Endothelial cell of umbilical vein (primary cell): ENCODE data around the gene LAMTOR2. TPM values are rescaled to one million over a fixed set of nuclear protein-coding genes. Genes with fewer than 3 reads are reported as not detected.

Experiments used
- BruUV-seq: library from RNA; stranded (reverse); fragments of 400-500 nt; replicated peaks from 2 replicates; lab custom pipeline; 2021; lab: Mats Ljungman, UMichigan
- CTCF ChIA-PET: fragments of 300-600, 350-600 bp; sonication (Branson Sonifier 250); formaldehyde crosslinking; loops from one replicate; lab custom pipeline; 2021; ENCODE audit warnings: antibody characterized with exemption, inconsistent platforms; lab: Charles Lee
- POLR2A ChIA-PET: fragments of 300-600, 350-600 bp; sonication (Branson Sonifier 250); formaldehyde crosslinking; loops from one replicate; lab custom pipeline; 2021; ENCODE audit warnings: antibody characterized with exemption, inconsistent platforms; lab: Charles Lee
- DNase-seq: peaks from one replicate; pipeline ENCODE4 v3.0.0-alpha.2; 2011; ENCODE audit warnings: low read depth, low spot score
- FAIRE-seq: peaks from 2 replicates; lab custom pipeline; 2011; peaks lifted over from hg19 to GRCh38; lab: Jason Lieb, UNC
- H2AFZ ChIP-seq: 2 replicates; pipeline ENCODE4 v1.6.0; 2012; ENCODE audit warnings: low read depth, low read length, control low read depth, inconsistent platforms
- H3K27ac ChIP-seq: 2 replicates; pipeline ENCODE4 v1.5.1; 2011; ENCODE audit warnings: low read depth, mild to moderate bottlenecking, control low read depth, low read length, moderate library complexity; ENCODE audit not compliant: insufficient read depth
- H3K27me3 ChIP-seq, 2 experiments: 2 replicates each; pipeline versions ENCODE4 v1.6.0 to v1.6.1; 2011; ENCODE audit warnings: low read length in 2 of 2, mixed read lengths in 1 of 2; ENCODE audit not compliant: control insufficient read depth in 2 of 2, insufficient read depth in 2 of 2
- H3K36me3 ChIP-seq, 2 experiments: 2 replicates in 1 of 2; 3 replicates in 1 of 2; pipeline ENCODE4 v1.5.1; 2011; ENCODE audit warnings: low read length in 2 of 2, mild to moderate bottlenecking in 1 of 2, moderate library complexity in 1 of 2; ENCODE audit not compliant: control insufficient read depth in 2 of 2, insufficient read depth in 2 of 2; ENCODE audit errors: extremely low read depth in 1 of 2
- H3K4me1 ChIP-seq: 3 replicates; pipeline ENCODE4 v1.5.1; 2011; ENCODE audit warnings: mild to moderate bottlenecking, low read length; ENCODE audit not compliant: control insufficient read depth, insufficient read depth; ENCODE audit errors: extremely low read depth
- H3K4me2 ChIP-seq: 2 replicates; pipeline ENCODE4 v1.6.1; 2011; ENCODE audit warnings: low read length, control low read depth, mixed read lengths; ENCODE audit not compliant: insufficient read depth
- H3K4me3 ChIP-seq, 3 experiments: fragments of 200-600 bp in 1 of 3; sonication (generic), shearing (Covaris generic) in 1 of 3; replicated peaks in 1 of 3; 2 replicates each; pipeline ENCODE4 v1.5.1; 2011 to 2016; ENCODE audit warnings: control low read depth in 3 of 3, low read length in 3 of 3, mild to moderate bottlenecking in 2 of 3, inconsistent platforms in 1 of 3, low read depth in 1 of 3, moderate library complexity in 1 of 3; ENCODE audit not compliant: insufficient read depth in 1 of 3
- H3K79me2 ChIP-seq: 2 replicates; pipeline ENCODE4 v1.6.0; 2012; ENCODE audit warnings: low read length, inconsistent platforms; ENCODE audit not compliant: control insufficient read depth, insufficient read depth
- H3K9ac ChIP-seq: replicated peaks from 2 replicates; pipeline ENCODE3; 2011; ENCODE audit warnings: low read length, control low read depth; ENCODE audit not compliant: insufficient read depth; ENCODE audit errors: extremely low read depth
- H3K9me1 ChIP-seq: replicated peaks from 3 replicates; pipeline ENCODE4 v1.6.0; 2011; ENCODE audit warnings: mild to moderate bottlenecking, low read length; ENCODE audit not compliant: control insufficient read depth, insufficient read depth; ENCODE audit errors: extremely low read depth
- H3K9me3 ChIP-seq: replicated peaks from 2 replicates; pipeline ENCODE4 v1.5.1; 2012; ENCODE audit warnings: low read length, inconsistent platforms; ENCODE audit not compliant: control insufficient read depth, insufficient read depth
- H4K20me1 ChIP-seq: replicated peaks from 2 replicates; pipeline ENCODE3; 2011; ENCODE audit warnings: mild to moderate bottlenecking, low read length; ENCODE audit not compliant: control insufficient read depth, insufficient read depth; ENCODE audit errors: extremely low read depth
- CTCF ChIP-seq, 2 donors: IDR thresholded peaks; 1 replicate in 1 of 2; 2 replicates in 1 of 2; pipeline ENCODE4 v1.5.1; 2011; ENCODE audit warnings: low read length in 2 of 2, mild to moderate bottlenecking in 2 of 2, moderate library complexity in 2 of 2, control low read depth in 1 of 2, inconsistent platforms in 1 of 2, low read depth in 1 of 2; ENCODE audit not compliant: insufficient read depth in 1 of 2; ENCODE audit errors: extremely low read depth in 1 of 2
- EZH2 ChIP-seq: IDR thresholded peaks from 2 replicates; pipeline ENCODE4 v1.6.1; 2012; ENCODE audit warnings: borderline replicate concordance, low read depth, mild to moderate bottlenecking, moderate library complexity, low read length, inconsistent platforms; ENCODE audit not compliant: severe bottlenecking
- FOS ChIP-seq: IDR thresholded peaks from 2 replicates; pipeline ENCODE4 v1.6.1; 2011; ENCODE audit warnings: mild to moderate bottlenecking, low read length, moderate library complexity, borderline replicate concordance; ENCODE audit not compliant: insufficient read depth
- GATA2 ChIP-seq: IDR thresholded peaks from 2 replicates; pipeline ENCODE4 v1.7.0; 2011; ENCODE audit warnings: low read depth, mild to moderate bottlenecking, moderate library complexity, mixed read lengths, low read length; ENCODE audit not compliant: insufficient read length, insufficient read depth
- JUN ChIP-seq: IDR thresholded peaks from 2 replicates; pipeline ENCODE4 v1.6.1; 2011; ENCODE audit warnings: borderline replicate concordance, low read depth; ENCODE audit not compliant: insufficient read length, insufficient read depth
- MAX ChIP-seq: IDR thresholded peaks from 2 replicates; pipeline ENCODE4 v1.6.1; 2011; ENCODE audit not compliant: insufficient read depth, insufficient read length
- MYC ChIP-seq: IDR thresholded peaks from one replicate; pipeline ENCODE4 v1.6.1; 2011; ENCODE audit warnings: mild to moderate bottlenecking, low read depth, low read length
- POLR2A ChIP-seq: IDR thresholded peaks from 2 replicates; pipeline ENCODE4 v1.6.1; 2012; ENCODE audit warnings: low read depth, mild to moderate bottlenecking, control low read depth, low read length
- POLR2AphosphoS5 ChIP-seq: IDR thresholded peaks from 2 replicates; pipeline ENCODE4 v1.6.1; 2012; ENCODE audit warnings: low read depth, mild to moderate bottlenecking, control low read depth, low read length, moderate library complexity; ENCODE audit not compliant: insufficient read depth
- dilution Hi-C: fragments of 300-500 bp; cut with MboI; formaldehyde crosslinking; loops from one replicate; pipeline ENCODE4 v1.15.0; 2019; ENCODE audit warnings: low sequenced_read_pairs; ENCODE audit not compliant: extremely low pct_ligation_motif_present
- intact Hi-C: fragments of 100-400 bp; cut with micrococcal nuclease; formaldehyde crosslinking; loops from one replicate; pipeline ENCODE4 v1.10.0; 2022
- polyA plus RNA-seq, 4 experiments: library from polyadenylated mRNA; depleted of rRNA in 3 of 4; stranded (reverse) in 3 of 4; unstranded in 1 of 4; fragments of >200 nt; gene quantifications; 2 replicates each; pipeline versions ENCODE4 v1.2.1 to v1.2.3, GENCODE V29; 2011 to 2012; ENCODE audit warnings: missing spikeins in 1 of 4
- total RNA-seq: library from RNA; stranded (reverse); gene quantifications from 2 replicates; pipeline ENCODE4 v1.2.3, GENCODE V29; 2021

LAMTOR2 gene
- total and polyA plus RNA-seq, 2 donors (not counting 3 experiments of a cell fraction or from before 2014, with no cell fraction given) = 77.7 to 136 TPM

GRCh38 chr1:156026588-156026987 lies 28.0 kb upstream of the LAMTOR2 start:
- dilution Hi-C loops = no loop called here
- Histone ChIP-seq H3K9me3 (no peaks in the 10 kb centered on the region), H3K9ac (no peak overlapping the region), H3K27ac (no peak overlapping the region), H3K79me2 (no peaks in the 10 kb centered on the region), H3K4me2 (no peak overlapping the region), H4K20me1 (no peaks in the 10 kb centered on the region), H3K4me3 (no peak overlapping the region), H2AFZ (no peak overlapping the region), H3K9me1 (no peaks in the 10 kb centered on the region), H3K4me1 (no peaks in the 10 kb centered on the region), H3K36me3 (no peaks in the 10 kb centered on the region), H3K27me3 (no peaks in the 10 kb centered on the region)
- intact Hi-C loops = loop anchor here (1.0 kb wide), 2 partner anchors 28 to 40 kb away; partner anchors contain the start of gene LAMTOR2
- no peak for FAIRE-seq
- ChIA-PET CTCF (interaction anchor here (1.0 to 2.6 kb wide), 13 partner anchors 11 to 359 kb away, joined by 3 to 92 read pairs (median 6); no protein-coding TSS in a partner anchor), POLR2A (no interaction called here)
- BruUV-seq = no TSS peak
- DNase-seq = no peak
- TF ChIP-seq EZH2 = no peak
- TF ChIP-seq JUN = no peak
- TF ChIP-seq FOS = no peak
- no peak for TF ChIP-seq POLR2A
- TF ChIP-seq MAX = no peak
- no peak for TF ChIP-seq POLR2AphosphoS5
- TF ChIP-seq MYC = no peak
- no peak for TF ChIP-seq CTCF (IDR thresholded peaks at IDR 0.05; ENCODE audit: extremely low read depth in 1 of 2, insufficient read depth in 1 of 2, low read depth in 1 of 2, low read length in 2 of 2)
- TF ChIP-seq GATA2 = no peak
